DMS114 treated with DMSO at 0.1 percent for 48 hours (cell line): Measurements from ENCODE around the gene DSCAML1.
"Not testable (repeated sequence)": the region's sequence is repeated elsewhere in the genome, so short reads cannot be mapped to it uniquely, and the experiment has no call there.

ENCODE experiments used
- DNase-seq: peaks from one replicate; lab custom pipeline; 2025; ENCODE audit not compliant: unreplicated experiment; lab: John Stamatoyannopoulos, UW

Gene DSCAML1

DNA sequence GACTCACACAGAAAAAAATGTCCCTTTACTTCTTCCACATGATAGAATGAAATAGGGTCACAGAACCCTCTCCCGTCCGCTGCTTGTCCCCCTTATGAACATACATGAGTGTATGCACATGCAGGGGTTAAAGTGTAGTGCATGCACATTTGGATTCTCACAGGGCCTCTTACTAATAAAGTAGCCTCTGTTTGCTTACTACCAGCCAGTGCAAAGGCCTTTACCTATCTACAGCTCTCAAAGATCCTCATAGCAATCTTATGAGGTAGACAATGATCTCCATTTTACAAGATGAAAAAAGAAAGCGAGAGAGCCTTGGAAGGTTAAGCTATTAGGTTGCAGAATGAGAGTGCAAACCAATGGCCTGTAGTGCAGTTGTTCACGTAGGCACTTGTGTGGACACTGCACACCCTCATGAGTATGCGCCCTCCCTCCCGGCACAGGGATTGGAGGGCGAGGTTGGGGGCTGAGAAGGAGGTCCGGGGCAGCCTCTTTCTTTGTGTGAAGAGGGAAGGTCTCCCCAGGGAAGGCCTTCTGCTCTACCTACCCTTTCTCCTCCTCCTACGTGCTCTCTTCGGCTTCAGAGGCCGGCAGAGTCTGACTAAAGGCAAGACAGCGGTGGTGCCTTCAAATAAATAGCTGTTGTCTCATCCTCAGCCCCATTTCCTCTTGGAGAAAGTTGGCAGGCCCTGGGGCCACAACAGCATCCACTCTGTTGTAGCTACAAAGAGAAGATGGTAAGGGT lies 378.1 kb downstream of the DSCAML1 start:
- DNase-seq: no peak

DNA sequence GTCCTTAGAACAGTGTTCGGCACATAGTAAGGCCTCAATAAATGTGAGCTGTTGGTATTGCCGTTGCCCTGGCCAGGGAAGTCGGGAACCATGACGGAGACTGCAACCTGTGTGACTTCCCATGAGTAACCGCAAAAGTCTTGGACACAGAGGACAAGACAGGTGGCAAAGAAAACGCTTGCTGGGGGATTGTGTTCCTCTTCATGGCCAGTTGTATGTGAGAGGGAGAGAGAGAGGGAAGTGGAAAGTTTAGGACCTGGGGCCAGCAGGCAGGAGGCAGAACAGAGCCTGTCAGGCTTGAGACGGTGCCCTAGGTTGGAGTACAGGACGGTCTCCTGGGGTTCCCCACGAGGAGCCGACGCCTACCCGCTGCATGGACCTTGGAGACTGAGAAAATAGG lies 379.2 kb downstream of the DSCAML1 start:
- no peak for DNase-seq

DNA sequence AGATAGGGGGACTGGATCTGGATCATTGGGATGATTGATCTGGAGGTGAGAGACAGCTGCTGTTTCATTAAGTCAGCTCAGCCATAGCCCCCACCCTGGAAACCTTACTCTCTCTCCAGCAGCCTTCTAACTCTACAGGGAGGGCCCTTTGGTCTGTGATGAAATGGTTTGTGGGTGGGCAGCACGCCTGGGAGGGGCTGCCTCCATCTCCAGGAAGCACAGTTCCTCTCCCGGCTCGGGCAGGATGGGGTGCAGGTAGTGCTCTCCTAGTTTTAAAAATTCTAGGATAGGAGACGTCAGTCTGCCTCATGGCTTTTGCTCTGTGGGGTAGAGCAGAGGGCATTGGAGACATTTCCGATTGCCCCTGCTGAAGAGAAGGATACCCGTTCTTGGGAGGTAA lies 379.7 kb downstream of the DSCAML1 start:
- no peak for DNase-seq

DNA sequence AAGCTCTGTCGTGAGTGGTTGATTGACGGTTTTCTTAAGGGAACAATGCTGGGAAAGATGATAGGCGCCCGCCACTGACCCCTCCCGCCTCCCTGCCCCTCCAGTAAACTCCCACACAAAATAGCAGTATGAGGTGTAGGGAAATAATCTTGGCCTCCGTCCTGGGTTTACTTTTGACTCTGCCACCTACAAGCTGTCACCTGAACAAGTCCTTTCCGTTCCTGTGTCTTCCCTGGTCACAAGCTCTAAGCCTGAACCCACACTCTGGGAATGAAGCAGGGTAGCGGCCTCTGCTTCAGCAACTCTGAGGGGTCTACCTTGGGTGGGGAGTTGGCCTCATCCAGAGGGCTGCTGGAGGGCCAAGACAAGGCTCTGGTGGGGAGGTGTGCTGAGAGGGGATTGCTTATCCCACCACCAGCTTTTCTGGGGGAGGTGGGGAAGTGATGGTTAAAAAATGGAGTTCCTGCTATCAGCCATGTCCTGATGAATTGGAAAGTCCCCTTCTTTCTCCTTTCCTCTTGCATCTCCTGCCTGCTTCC lies 381.6 kb downstream of the DSCAML1 start:
- no peak for DNase-seq

DNA sequence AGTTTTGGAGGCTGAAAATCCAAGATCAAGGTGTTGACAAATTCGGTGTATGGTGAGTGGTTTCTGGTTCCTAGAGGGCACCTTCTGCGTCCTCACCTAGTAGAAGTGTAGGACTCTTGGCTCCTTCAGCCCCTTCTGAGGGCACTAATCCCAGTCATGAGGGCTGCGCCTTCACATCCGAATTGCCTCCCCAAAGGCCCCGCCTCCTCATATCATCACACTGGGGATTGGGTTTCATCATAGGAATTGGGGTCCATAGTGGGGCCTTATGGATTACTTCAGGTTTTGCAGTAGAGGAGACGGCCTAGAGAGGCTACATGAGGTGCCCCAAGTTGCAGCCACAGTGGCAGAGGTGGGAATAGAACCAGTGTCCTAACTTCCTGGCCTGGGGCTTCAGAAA lies 382.3 kb downstream of the DSCAML1 start:
- no peak for DNase-seq

DNA sequence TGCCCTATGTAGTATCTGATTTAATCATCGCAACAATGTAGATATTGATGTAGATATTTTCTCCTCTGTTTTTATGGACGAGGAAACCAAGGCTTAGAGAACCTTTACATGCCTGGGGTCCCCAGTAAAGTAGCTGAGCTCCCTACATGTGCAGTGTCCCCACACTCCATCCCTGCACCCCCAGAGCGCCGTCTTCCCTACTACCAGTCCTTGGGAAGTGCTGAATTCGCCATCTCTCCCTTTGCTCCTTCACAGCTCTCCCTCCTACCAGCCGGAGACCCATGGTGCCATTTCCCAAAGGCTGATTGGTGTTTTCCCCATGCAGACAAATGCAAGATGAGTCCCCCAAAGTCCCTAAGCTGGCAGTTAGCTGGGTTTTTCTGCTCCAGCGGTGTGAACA lies 383.4 kb downstream of the DSCAML1 start:
- no peak for DNase-seq

DNA sequence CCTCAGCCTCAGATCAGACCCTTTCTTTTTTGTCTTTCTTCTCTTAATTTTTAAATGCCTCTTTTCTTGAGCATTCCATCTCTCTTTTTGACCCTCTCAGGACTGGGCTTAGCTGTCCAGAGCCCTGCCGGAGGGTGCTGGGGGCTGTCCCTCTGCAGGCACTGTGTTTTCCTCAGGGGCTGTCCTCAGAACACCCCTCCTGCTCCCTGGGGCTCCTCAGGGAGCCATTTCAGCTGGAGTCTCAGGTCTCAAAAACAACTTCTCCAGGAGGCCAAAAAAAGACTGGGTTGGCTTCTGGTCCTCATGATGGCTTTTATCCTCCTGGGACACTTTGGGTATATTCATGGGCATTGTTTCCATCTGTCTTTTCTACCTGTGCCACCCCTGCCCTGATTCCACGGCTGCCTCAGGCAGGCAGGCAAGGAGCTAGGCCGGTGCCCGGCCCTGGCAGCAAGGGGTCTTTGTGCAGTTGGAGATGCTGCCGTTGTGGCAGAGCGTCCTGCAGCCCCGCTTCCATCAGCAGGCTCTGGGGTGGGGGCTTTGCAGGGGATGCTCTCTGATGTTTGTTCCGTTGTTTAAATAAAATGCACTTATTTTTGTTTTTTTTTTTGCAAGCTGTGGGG lies 384.3 kb downstream of the DSCAML1 start:
- DNase-seq: no peak

DNA sequence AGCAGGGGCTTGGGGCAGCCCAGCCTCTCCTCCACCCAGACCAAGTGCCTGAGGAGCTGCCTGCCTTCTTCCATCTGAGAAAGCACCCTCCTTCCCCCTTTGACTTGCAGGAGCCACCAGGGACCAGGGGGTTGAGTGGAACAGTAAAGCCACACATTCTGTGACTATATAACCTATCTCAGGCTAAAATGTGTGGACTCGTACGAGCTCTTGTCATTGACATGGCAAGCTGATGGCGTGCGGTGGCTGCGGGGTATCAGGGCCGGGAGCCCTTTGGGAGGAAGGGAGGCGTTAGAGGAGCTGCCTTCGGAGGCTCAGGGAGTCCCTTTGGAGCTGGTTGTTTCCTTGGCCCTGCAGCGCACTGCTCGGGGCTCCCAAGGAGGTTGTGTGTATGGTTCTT lies 384.8 kb downstream of the DSCAML1 start:
- DNase-seq: no peak

DNA sequence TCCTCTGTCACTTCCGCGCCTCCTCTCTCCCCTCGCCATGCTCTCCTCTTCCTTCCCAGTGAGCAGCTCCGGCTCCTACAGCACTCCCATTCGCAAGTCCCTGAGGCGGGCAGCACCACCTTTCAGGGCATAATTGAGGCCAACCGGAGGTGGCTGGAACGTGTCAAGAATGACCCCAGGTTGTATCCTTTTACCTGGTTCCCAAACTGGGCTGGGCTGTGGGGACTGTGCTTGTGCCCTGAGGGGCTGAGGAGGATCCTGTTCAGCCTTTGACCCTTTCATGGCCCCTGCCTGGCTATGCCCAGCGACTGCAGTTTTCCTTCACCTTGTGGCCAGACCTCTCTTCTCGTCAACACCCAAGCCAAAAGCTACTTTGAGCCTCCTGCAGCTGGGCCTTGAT lies 385.3 kb downstream of the DSCAML1 start:
- no peak for DNase-seq

DNA sequence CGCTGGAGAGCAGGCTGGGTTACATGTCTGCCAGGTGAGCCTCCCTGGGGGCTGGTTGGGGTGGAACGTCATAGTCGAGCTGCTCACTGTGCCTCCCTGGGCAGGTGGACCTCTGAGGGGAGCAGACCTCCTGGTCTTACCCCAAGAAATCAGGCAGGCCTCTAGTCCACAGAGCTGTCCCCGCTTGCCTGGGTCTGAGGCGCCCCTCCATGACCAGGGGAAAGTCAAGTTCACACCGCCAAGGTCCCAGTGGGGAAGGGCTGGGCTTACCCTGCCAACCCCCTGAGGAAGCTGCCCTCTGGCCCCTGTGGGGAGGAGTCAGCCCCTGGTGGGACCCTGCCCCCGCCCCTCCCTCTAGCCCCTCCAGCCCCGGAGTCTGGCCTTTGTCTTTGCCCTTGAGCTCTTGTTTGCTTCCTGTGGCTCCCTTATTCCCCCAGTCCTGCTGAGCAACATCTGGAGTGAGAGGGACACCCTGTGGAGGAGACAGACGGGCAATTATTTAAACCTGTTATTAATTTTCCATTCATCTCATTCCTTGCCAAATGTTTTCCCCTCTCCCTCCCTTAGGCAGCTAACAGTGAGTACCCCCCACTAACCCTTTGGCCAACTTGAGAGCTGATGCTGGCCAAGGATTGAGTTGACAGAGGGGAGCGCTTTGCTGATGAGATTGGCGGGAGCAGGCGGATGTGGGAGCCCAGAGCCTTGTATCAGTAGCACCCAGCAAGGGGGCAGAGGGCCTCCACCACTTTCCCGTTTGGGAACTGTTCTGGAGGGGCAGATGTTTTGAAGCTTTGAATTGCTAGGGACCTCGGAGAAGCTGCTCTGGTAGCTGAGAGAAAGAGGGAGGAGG lies 385.9 kb downstream of the DSCAML1 start:
- DNase-seq: no peak

DNA sequence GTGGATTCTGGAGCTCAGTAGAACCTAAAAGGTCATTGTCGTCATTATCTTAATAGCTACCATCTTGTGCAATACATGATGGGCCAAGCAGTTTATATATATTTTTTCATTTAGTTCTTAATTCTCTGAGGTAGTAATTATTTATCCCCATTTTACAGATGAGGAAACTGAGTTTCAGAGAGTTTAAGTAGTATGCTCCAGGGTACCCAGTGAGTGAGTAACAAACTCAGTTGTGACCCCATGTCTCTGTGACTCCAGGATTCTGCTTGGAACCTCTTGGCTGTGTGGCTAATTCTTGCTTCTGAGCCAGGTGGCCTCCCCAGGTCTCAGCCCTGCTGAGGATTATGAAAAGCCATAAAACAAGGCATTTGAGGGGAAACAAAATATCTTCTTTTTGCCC lies 386.8 kb downstream of the DSCAML1 start:
- no peak for DNase-seq

DNA sequence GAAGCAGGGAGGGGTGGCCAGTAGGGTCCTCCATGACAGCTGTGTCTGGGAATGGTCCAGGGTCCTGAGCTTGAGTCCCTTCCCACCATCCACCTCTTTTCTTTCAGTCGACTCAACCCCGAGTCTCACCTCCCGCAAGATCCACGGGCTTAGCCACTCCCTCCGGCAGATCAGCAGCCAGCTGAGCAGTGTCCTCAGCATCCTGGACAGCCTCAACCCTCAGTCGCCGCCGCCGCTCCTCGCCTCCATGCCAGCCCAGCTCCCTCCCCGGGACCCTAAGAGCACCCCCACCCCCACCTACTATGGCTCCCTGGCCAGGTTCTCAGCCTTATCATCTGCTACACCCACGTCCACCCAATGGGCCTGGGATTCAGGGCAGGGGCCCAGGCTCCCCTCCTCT lies 387.5 kb downstream of the DSCAML1 start:
- DNase-seq: no peak

DNA sequence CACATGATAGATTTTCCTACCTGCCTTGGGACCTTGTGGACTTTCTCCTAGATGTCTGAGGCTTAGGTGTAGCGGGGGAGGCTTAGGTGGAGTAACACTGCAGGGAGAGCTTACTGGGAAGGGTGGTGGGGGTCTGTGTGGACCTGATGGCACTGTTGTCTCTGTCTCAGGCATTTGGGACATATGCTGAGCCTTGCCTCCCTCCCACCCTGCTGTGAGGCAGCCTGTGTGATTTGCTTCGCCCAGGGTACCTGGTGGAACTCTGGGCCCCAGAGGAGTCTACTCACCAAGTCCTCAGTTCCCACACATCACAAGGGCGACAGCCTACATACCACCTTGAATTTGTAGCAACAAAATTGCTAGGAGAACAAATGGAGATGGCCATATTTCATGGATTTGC lies 388.7 kb downstream of the DSCAML1 start:
- no peak for DNase-seq

DNA sequence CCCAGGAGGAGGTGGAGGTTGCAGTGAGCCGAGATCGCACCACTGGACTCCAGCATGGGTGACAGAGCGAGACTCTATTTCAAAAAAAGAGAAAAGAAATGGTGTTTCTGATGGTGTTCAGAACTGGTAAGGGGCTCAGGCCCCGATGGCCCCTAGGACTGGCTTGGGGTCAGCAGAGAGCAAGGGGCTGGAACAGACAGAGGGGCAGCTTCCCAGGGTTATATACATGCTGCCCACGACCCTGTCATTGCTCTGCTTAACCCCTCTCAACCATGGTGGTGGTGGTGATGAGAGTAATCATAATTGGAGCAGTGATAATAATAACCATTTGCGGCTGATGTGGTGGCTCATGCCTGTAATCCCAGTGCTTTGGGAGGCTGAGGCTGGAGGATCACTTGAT lies 390.0 kb downstream of the DSCAML1 start:
- DNase-seq: no peak

DNA sequence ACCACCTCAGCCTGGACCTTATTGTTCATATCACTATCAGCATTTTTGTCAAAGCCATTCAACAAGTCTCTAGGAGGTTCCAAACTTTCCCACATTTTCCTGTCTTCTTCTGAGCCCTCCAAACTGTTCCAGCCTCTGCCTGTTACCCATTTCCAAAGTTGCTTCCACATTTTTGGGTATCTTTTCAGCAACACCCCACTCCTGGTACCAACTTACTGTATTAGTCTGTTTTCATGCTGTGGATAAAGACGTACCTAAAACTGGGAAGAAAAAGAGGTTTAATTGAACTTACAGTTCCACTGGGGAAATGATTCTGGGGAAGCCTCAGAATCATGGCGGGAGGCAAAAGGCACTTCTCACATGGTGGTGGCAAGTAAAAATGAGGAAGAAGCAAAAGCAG lies 391.1 kb downstream of the DSCAML1 start:
- DNase-seq: not testable (repeated sequence)

DNA sequence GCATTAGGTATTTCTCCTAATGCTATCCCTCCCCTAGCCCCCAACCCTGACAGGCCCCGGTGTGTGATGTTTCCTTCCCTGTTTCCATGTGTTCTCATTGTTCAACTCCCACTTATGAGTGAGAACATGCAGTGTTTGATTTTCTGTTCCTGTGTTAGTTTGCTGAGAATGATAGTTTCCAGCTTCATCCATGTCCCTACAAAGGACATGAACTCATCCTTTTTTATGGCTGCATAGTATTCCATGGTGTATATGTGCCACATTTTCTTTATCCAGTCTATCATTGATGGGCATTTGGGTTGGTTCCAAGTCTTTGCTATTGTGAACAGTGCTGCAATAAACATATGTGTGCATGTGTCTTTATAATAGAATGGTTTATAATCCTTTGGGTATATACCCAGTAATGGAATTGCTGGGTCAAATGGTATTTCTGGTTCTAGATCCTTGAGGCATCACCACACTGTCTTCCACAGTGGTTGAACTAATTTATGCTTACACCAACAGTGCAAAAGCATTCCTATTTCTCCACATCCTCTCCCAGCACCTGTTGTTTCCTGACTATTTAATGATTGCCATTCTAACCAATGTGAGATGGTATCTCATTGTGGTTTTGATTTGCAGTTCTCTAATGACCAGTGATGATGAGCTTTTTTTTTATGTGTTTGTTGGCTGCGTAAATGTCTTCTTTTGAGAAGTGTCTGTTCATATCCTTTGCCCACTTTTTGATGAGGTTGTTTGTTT lies 397.7 kb downstream of the DSCAML1 start:
- not testable (repeated sequence) for DNase-seq

DNA sequence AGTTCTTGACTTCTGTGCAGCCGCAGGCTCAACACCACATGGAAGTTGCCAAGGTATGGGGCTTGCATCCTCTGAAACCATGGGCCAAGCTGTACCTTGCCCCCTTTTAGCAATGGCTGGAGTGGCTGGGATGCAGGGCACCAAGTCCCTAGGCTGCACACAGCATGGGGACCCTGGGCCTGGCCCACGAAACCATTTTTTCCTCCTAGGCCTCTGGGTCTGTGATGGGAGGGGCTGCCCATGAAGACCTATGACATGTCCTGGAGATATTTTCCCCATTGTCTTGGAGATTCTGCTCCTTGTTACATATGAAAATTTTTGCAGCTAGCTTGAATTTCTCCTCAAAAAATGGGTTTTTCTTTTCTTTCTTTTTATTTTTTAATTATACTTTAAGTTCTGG lies 398.4 kb downstream of the DSCAML1 start:
- not testable (repeated sequence) for DNase-seq

DNA sequence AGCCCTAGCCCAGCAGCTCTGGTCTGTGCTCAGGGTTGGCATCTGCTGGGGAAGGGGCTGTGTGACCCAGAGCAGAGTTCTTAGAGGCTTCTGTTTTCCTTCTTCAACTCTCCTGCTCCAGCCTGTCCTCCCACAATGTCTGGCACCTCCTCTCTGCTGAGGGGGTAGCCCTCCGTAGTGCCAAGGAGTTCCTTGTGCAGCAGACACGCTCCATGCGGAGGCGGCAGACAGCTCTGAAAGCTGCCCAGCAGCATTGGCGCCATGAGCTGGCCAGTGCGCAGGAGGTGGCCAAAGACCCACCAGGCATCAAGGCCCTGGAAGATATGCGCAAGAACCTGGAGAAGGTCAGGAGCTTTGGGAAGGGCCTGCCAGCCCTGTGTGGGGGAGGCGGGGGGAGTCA lies 400.0 kb downstream of the DSCAML1 start:
- no peak for DNase-seq

DNA sequence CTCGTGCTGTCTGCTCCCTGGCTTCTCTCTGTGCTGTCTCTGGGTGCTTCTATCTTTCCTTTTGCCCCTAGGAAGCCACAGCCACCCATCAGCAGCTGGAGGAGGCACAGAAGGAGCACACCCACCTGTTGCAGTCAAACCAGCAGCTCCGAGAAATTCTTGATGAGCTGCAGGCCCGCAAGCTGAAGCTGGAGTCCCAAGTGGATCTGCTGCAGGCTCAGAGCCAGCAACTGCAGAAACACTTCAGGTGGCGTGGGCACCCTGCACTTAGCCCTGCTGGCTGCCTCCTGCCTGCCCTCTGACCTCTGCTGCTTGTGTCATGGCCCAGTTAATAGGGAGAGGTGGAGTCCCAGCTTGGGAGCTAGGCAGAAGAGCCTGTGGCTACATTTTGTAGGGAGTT lies 401.5 kb downstream of the DSCAML1 start:
- no peak for DNase-seq

DNA sequence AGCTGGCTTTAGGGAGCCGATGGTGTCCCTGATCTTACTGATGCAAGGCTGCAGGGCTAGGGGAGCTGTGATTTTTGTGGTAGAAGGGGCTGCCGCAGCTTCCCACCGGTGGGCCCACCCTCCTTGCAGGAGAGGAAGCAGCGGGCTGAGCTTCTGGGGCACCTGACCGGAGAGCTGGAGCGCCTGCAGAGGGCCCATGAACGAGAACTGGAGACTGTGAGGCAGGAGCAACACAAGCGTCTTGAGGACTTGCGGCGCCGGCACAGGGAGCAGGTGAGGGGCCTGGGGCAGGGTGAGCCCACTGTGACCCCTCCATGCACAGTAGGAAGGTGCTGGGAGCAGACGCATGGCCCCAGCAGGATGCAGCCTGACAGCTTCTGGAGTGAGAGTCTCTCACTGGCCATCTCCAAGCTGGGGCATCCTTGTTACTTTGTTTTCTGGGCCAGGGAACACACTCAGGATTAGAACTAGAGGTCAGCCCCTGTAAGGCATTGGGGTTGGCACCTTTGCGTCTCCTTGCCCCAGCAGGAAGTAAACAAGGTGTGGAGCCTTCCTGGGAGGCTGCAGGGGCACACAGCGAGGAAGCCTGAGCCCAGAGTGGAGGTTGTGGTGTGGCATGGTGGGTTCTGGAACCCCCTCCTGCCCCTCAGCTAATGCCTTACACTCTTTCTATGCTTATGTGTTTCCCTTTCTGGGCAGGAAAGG lies 402.6 kb downstream of the DSCAML1 start:
- DNase-seq: no peak
